ENCODE results near the gene PDE4B.

DNA sequence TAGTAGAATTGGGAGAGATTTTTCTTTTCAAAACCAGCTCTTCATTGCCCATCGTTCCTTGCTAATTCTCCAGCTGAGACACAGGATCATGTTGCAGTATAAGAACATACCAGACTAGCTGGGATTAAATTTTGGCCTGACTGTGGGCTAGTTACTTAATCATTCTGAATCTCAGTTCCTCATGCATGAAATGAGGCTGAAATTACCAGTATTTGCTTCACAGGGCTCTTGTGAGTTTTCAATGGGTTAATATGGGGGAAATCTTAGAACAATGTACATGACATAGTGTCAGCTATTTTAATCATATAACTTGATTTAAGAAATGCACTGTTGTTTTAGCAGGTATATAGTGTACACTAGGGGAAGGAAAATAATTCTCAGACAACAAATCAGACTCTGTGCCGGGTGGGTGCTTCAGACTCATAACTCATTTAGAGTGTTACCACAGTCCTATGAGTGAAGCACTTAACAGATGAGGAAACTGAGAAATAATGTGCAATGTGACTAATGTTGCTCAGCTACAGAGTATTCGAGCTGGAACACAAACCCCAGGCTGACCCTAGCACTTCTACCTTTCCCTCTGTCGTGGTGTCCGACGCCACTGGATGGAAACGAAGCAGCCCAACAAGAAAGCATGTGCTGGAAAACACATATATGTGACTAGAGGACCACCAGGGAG is 603.7 kb downstream of the PDE4B start:
- TF ChIP-seq, protein P1, sequence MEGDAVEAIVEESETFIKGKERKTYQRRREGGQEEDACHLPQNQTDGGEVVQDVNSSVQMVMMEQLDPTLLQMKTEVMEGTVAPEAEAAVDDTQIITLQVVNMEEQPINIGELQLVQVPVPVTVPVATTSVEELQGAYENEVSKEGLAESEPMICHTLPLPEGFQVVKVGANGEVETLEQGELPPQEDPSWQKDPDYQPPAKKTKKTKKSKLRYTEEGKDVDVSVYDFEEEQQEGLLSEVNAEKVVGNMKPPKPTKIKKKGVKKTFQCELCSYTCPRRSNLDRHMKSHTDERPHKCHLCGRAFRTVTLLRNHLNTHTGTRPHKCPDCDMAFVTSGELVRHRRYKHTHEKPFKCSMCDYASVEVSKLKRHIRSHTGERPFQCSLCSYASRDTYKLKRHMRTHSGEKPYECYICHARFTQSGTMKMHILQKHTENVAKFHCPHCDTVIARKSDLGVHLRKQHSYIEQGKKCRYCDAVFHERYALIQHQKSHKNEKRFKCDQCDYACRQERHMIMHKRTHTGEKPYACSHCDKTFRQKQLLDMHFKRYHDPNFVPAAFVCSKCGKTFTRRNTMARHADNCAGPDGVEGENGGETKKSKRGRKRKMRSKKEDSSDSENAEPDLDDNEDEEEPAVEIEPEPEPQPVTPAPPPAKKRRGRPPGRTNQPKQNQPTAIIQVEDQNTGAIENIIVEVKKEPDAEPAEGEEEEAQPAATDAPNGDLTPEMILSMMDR (IDR thresholded peaks at IDR 0.05), result no peak
- no peak for TF ChIP-seq POLR2A (IDR thresholded peaks at IDR 0.05)
- no peak for TF ChIP-seq EP300 (IDR thresholded peaks at IDR 0.05)
- TF ChIP-seq POLR2AphosphoS5 (IDR thresholded peaks at IDR 0.05), result no peak

All from sigmoid colon (tissue), 4 donors.